ENCODE results near the gene SULT1B1.
"Not testable (repeated sequence)": the region's sequence is repeated elsewhere in the genome, so short reads cannot be mapped to it uniquely, and the experiment has no call there.

SULT1B1 gene

GRCh38 chr4:69760455-69760854, at the start of gene SULT1B1:
Gene SULT1B1, minus strand, starts transcription at chr4:69760620. Its CDS starts 5,403 bp downstream, at chr4:69755217.
- in situ Hi-C loops (cut with HindIII; ENCODE audit: low sequenced_read_pairs), result no loop called here

DNA sequence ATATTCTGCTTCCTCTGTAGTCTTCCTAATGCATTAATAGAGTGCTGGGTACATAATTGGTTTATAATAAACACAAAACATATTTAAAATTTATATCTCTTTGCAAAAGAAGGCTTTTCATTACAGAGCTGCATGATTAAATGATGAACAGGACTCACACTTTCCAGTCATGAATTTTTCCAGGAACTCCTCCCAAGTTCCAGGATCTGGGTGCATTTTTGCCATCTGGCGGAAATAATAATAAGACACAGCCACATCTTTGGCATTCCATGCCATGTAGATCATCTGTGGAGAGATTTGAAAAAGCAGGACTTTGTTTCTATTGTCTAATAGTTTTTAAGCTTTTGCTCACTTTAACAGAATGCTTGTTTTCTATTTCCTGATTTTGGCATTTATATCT, 40.2 kb upstream of the SULT1B1 start:
- in situ Hi-C loops (cut with HindIII; ENCODE audit: low sequenced_read_pairs), result loop anchor here (10.0 kb wide), 1 partner anchor 66 kb away; no protein-coding TSS in a partner anchor

DNA sequence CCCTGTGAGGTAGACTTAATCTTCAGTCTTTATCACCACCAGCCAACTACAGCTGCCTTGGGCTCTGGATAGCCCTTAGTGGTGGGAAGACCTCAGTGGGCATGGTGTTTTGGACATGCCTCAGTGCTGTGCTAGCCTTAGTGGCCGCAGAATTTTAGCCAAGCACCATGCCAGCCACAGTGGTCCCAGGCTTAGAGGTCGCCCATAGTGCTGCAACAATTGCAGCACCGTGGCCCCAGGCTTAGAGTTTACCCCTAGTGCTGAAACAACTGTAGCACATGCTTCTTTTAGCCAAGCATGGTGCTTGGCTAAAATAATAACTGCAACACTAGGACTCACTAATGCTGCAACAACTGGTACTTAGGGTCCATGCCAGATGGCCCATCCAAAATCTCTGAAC, 38.9 kb upstream of the SULT1B1 start:
- in situ Hi-C loops (cut with HindIII; ENCODE audit: low sequenced_read_pairs), result no loop called here

- in situ Hi-C loops (cut with HindIII; ENCODE audit: low sequenced_read_pairs), result no loop called here
Measured at GRCh38 chr4:69793732-69794131, 33.3 kb upstream of the SULT1B1 start.

DNA sequence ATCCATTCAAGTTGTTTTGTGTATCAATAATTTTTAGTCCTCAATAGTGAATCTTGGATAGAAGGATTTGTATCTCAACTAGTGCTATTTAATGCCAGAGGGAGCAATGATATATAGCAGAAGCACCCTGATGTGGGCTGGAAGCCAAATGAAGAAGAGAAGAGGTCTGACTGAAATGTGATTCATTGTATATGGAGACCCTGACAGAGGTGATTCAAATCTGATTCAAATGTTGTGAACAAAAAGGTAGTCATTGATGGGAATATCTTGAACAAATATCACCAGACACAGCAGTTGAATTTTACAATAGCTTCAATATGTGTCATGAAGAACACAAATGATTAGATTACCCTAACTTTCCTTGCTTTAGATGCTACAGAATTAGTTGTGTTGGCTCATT, 27.5 kb upstream of the SULT1B1 start:
- in situ Hi-C loops (cut with HindIII; ENCODE audit: low sequenced_read_pairs), result no loop called here

DNA sequence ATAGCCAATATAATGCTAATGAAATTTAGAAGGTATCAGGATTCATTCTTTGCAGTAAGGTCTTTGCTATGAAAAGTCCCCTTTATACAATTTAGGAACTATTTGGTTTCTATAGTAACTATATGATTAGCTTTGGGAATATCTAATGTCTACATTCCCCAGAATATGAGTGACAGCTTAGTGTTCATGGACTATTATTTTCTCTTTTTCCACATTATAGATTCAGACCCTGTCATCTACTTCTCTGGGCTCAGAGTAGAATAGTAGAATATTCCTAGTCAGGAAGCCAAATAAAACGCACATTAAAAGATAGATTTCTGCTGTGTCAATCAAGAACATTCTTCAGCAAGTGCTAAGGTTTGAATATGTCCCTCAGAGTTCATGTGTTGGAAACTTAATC, 26.1 kb upstream of the SULT1B1 start:
- in situ Hi-C loops (cut with HindIII; ENCODE audit: low sequenced_read_pairs), result no loop called here

DNA sequence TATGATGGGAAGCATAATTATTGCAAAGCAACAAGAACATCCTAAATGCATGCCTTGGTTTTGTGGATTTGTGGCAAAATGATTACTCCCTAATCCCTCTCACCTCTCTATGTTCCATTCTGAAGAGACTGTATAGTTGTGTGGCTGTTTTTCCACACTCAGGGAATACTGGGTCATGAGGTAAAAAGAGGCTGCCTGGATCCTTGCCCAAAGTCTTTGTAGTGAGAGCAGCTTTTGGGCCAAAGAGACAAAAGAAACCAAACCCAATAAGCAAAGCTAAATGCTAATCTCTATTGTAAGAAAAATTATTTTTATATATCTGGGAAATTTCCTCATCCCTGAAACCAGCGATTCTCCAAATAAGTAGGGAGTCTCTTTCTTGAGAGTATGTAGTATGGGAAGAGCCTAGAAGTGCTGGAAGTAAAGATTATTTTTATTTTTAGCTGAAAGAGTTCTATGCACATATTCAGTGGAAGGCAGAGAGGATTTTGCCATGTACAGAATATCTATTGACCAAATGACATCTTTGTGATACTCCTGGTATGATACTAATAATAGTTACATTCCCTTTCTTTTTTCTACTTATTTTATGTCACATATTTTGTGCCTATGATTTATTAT, 24.9 kb upstream of the SULT1B1 start:
- in situ Hi-C loops (cut with HindIII; ENCODE audit: low sequenced_read_pairs), result no loop called here

DNA sequence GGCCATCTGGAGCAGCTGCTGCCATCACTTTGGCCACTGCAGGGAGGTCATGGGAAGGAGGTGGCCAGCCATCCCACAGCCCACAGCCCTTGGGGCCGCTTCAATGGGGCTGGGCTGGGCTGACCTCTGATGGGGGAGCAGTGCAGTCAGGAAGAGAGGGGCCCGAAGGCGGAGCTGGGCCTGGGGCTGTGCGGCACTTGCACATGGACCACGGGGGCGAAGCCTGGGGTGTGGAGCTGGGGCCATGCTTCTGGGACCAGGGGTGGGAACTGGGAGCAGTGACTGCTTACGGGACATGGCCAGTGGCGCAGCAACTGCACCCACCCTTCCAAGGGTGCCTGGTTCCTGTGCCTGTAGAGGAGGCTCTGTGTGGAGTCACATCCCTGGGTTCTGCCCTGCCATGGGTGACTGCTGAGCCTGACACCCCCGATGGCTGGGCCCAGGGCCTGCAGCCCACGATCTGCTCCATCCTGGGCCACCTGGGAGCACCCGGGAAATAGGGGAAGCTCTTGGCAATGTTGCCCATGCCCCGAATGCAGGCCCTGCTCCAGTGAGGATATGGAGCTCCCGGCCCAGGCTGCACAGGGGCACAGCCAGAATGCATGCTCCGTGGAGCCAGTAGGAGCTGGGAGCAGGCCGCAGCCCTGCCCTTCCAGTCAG, 22.4 kb upstream of the SULT1B1 start:
- in situ Hi-C loops (cut with HindIII; ENCODE audit: low sequenced_read_pairs), result no loop called here

GRCh38 chr4:69781458-69782418, 21.3 kb upstream of the SULT1B1 start:
- in situ Hi-C loops (cut with HindIII; ENCODE audit: low sequenced_read_pairs), result no loop called here

DNA sequence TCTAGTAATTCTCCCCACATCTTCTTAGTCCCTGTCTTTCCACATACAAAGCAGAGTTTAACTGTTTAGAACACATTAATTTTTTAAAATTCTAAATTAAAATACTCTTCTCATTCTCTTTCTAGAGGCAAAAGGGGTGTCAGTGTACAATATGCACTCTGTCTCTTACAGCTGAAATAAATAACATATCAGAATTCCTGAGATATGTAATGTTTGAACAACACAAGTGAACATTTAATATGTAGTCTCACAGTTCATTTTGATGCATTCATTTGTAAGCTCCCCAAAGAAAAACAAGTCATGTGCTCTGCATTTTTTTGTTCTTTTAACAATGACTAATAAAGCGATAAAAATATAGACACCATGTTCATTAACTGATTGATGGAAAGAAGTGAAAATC, 19.7 kb upstream of the SULT1B1 start:
- in situ Hi-C loops (cut with HindIII; ENCODE audit: low sequenced_read_pairs), result no loop called here

GRCh38 chr4:69776696-69777095, 16.3 kb upstream of the SULT1B1 start:
- in situ Hi-C loops (cut with HindIII; ENCODE audit: low sequenced_read_pairs), result no loop called here

GRCh38 chr4:69775321-69775867, 15.0 kb upstream of the SULT1B1 start:
- in situ Hi-C loops (cut with HindIII; ENCODE audit: low sequenced_read_pairs), result no loop called here

GRCh38 chr4:69773484-69773883, 13.1 kb upstream of the SULT1B1 start:
- in situ Hi-C loops (cut with HindIII; ENCODE audit: low sequenced_read_pairs), result no loop called here

DNA sequence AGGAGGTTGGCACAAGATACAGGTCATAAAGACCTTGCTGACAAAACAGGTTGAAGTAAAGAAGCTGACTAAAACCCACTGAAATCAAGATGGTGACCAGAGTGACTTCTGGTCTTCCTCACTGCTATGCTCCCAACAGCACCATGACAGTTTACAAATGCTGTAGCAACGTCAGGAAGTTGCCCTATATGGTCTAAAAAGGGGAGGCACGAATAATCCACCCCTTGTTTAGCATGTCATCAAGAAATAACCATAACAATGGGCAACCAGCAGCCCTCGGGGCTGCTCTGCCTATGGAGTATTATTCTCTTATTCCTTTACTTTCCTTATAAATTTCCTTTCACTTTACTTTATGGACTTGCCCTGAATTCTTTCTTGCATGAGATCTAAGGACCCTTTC, 8.1 kb upstream of the SULT1B1 start:
- in situ Hi-C loops (cut with HindIII; ENCODE audit: low sequenced_read_pairs), result not testable (repeated sequence)

DNA sequence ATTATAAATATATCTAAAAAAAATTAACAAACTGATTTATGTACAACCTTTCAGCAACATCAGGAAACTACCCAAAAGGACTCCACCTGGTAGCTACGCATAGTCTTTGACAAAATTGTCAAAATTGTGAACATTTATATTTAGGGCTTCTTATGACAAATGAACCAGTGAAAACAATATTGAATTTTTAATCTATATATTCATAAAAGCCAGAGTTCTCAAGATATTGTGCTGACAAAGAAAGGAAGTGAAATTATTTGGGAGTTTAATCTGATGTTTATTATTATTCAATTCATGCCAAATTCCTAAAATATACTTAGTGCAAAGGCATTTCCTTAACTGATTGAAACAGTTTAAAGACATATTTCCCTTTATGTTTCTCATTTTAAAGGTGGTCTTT, 5.3 kb upstream of the SULT1B1 start:
- in situ Hi-C loops (cut with HindIII; ENCODE audit: low sequenced_read_pairs), result no loop called here

DNA sequence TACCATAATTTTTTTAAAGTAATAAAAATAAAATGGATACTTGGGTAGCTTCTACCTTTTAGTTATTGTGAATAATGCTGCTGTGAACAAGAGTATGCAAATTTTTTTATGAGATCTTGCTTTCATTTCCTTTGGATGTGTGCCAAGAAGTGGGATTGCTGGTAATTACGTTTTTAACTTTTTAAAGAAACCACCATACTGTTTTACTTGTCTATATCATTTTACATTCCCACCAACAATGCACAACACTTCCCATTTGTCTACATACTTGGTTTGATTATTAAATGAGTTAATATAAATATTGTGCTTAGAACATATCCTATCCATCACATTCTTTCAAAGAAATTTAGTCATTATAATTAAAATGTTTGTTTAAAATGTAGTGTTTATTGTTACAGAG, 3.9 kb upstream of the SULT1B1 start:
- in situ Hi-C loops (cut with HindIII; ENCODE audit: low sequenced_read_pairs), result no loop called here

- in situ Hi-C loops (cut with HindIII; ENCODE audit: low sequenced_read_pairs), result no loop called here
Measured at GRCh38 chr4:69763233-69763632, 2.8 kb upstream of the SULT1B1 start.

DNA sequence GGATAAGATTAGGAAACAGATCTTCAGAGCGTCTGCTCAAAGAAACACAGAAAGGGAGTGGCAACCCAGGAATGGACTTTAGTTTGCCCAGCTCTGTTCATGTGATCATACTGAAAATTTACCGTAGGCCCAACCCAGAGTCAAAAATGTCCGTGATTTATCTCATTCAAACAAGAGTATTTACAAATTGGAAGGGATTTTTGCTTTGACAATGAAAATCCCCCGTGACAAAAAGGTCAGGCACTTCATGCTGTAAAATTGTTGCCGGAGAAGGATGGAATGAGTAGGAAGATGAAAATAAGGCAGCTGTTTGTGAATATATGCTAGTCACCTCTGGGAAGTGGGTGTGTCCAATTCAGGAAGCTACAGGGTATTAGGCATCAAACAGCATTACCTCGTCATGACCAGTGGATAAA, 1.2 kb downstream of the SULT1B1 start:
- in situ Hi-C loops (cut with HindIII; ENCODE audit: low sequenced_read_pairs), result no loop called here

GRCh38 chr4:69757464-69757863, 3.0 kb downstream of the SULT1B1 start:
- in situ Hi-C loops (cut with HindIII; ENCODE audit: low sequenced_read_pairs), result no loop called here

DNA sequence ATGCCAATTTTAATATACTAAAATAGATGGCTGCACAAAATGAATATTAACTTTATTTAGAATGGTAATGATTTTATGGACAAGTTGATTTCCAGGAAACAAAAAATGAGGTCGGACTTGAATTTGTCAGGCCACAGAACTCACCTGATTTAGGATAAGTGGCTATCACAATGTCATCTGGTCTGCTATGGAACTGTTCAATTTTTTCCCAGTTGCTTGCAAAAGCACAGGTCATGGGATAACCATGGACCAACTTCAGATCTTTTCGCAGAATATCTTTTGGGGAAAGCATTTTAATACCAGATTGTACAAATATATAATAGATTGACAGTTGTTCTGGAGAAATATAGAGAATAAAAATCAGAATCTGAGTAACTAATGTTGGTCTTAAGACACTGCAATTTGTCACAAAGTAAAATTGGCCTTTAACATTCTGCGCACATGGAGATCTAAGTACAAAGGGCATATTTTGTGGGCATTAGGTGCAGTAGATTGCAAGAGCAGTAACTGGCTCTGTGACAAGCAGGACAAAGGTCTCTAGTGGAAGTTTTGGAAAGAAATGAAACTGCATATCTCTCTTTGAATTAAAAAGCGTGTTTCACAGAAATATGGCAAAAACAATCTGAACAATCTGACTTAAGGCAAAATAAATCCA, 5.4 kb downstream of the SULT1B1 start:
- in situ Hi-C loops (cut with HindIII; ENCODE audit: low sequenced_read_pairs), result no loop called here

DNA sequence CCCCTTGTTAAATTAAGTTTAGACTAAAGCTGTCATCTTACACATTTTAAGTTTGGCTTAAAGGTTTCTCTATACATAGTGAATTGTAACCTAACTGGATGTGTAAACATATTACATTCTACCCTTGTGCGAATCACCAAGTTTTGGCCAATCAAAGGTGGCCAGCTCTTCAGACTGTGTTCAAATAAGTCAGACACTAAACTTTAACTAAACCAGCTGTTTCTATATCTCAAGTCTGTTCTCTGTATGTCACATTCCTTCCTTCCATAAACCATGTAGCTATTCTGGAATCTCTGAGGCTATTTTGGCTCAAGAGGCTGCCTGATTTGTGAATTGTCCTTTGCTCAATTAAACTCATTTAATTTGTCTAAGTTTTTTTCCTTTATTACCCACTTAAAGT, 6.7 kb downstream of the SULT1B1 start:
- in situ Hi-C loops (cut with HindIII; ENCODE audit: low sequenced_read_pairs), result no loop called here

All from endothelial cell of hepatic sinusoid (primary cell).